PC-3 (cell line): ENCODE data around the gene PEX10. TPM values are rescaled to one million over a fixed set of nuclear protein-coding genes. Genes with fewer than 3 reads are reported as not detected.

Experiments
- ATAC-seq: fragments of 200-7000 bp; cut with Tn5 transposase; 2 replicates; pipeline ENCODE4 v1.9.1; 2020; ENCODE audit warnings: mild to moderate bottlenecking, moderate library complexity
- BruUV-seq: library from RNA; stranded (reverse); fragments of 400-500 nt; replicated peaks from 2 replicates; lab custom pipeline; 2021; lab: Mats Ljungman, UMichigan
- CTCF ChIA-PET: fragments of 300-600 bp; sonication (Branson Sonifier 250); formaldehyde crosslinking; loops from one replicate; lab custom pipeline; 2022; ENCODE audit warnings: antibody characterized with exemption; lab: Charles Lee
- POLR2A ChIA-PET: fragments of 300-600 bp; sonication (Branson Sonifier 250); formaldehyde crosslinking; loops from one replicate; lab custom pipeline; 2022; ENCODE audit warnings: antibody characterized with exemption; ENCODE audit not compliant: unreplicated experiment; lab: Charles Lee
- DNase-seq: peaks from one replicate; pipeline ENCODE4 v3.0.0-alpha.2; 2015
- H2AFZ ChIP-seq: fragments of 300-600 bp; sonication (generic); 2 replicates; pipeline ENCODE4 v1.6.0; 2016; ENCODE audit warnings: antibody characterized with exemption, low read length
- H3F3A ChIP-seq: fragments of 300-600 bp; sonication (generic); one replicate; pipeline ENCODE4 v1.6.0; 2017; ENCODE audit warnings: antibody characterized with exemption, low read length, control low read depth, mild to moderate bottlenecking; ENCODE audit not compliant: unreplicated experiment
- H3K27ac ChIP-seq: fragments of 300-600 bp; sonication (generic); 2 replicates; pipeline ENCODE4 v1.5.1; 2016; ENCODE audit warnings: mild to moderate bottlenecking, low read length
- H3K27me3 ChIP-seq: fragments of 300-600 bp; sonication (generic); 2 replicates; pipeline ENCODE4 v1.6.1; 2016; ENCODE audit warnings: low read length, mixed read lengths
- H3K36me3 ChIP-seq: fragments of 300-600 bp; sonication (generic); 2 replicates; pipeline ENCODE4 v1.6.1; 2016; ENCODE audit warnings: low read depth, mixed run types, low read length, mixed read lengths
- H3K4me1 ChIP-seq: fragments of 300-600 bp; sonication (generic); 2 replicates; pipeline ENCODE4 v1.5.1; 2016; ENCODE audit warnings: low read length; ENCODE audit not compliant: insufficient read depth
- H3K4me2 ChIP-seq: fragments of 300-600 bp; sonication (generic); 2 replicates; pipeline ENCODE4 v1.6.0; 2016; ENCODE audit warnings: low read length
- H3K4me3 ChIP-seq: fragments of 300-600 bp; sonication (generic); 2 replicates; pipeline ENCODE4 v1.5.1; 2016; ENCODE audit warnings: mild to moderate bottlenecking, low read length, mixed read lengths
- H3K79me2 ChIP-seq: fragments of 300-600 bp; sonication (generic); 2 replicates; pipeline ENCODE4 v1.6.1; 2017; ENCODE audit warnings: low read length, mixed read lengths
- H3K9ac ChIP-seq: fragments of 300-600 bp; sonication (generic); 2 replicates; pipeline ENCODE4 v1.6.0; 2016; ENCODE audit warnings: mild to moderate bottlenecking, low read length
- H3K9me2 ChIP-seq: fragments of 300-600 bp; sonication (generic); replicated peaks from 2 replicates; pipeline ENCODE4 v1.6.1; 2016; ENCODE audit warnings: mixed run types, low read length, mixed read lengths
- H3K9me3 ChIP-seq: fragments of 300-600 bp; sonication (generic); 2 replicates; pipeline ENCODE4 v1.6.1; 2016; ENCODE audit warnings: low read length, mixed read lengths
- H4K20me1 ChIP-seq: fragments of 300-600 bp; sonication (generic); 2 replicates; pipeline ENCODE4 v1.6.1; 2016; ENCODE audit warnings: low read length, mixed read lengths
- EZH2 ChIP-seq: fragments of 300-600 bp; sonication (generic); IDR thresholded peaks from one replicate; pipeline ENCODE4 v1.6.1; 2017; ENCODE audit warnings: antibody characterized with exemption, mild to moderate bottlenecking, low read length; ENCODE audit not compliant: unreplicated experiment
- EZH2phosphoT487 ChIP-seq: fragments of 300-600 bp; sonication (generic); IDR thresholded peaks from 2 replicates; pipeline ENCODE4 v1.6.1; 2018; ENCODE audit warnings: mild to moderate bottlenecking, antibody characterized with exemption, low read length, borderline replicate concordance
- intact Hi-C: fragments of 100-400 bp; cut with micrococcal nuclease; formaldehyde crosslinking; loops from 2 replicates; pipeline ENCODE4 v1.9.0; 2023
- total RNA-seq: library from RNA; depleted of rRNA; stranded (reverse); fragments of >200 nt; gene quantifications from 2 replicates; pipeline ENCODE4 v1.2.3, GENCODE V29; 2014
- TF ChIP-seq, protein P1 (sequence below): fragments of 300-600 bp; sonication (generic); conservative IDR thresholded peaks from 2 replicates; pipeline ENCODE4 v1.5.1; 2017; ENCODE audit warnings: antibody characterized with exemption, low read depth, mild to moderate bottlenecking, low read length

Gene PEX10
- total RNA-seq, 1 experiment from 2014 or later: 100 TPM

DNA sequence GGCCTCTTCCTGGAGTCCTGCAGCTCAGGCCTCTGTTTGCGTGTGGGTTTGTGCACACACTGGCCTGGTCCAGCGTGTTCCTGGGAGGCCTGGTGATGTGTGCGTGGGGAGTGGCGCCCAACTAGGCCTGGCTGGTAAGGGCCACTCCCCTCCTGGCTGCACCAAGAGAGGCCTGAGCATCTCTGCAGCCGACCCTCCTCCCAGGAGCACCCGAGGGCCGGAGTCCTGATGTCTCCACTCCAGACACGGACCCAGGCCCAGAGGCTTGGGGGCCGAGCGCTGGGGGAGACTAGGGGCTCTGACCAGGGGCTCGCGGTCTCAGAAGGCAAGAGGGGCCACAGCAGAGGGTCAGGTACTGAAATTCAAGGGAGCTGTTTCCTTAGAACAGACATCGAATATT lies 54.3 kb downstream of the PEX10 start:
- DNase-seq (no peak), ATAC-seq (no peak)
- H3K27ac ChIP-seq: no peak overlapping the region
- H3K27me3 ChIP-seq: no peaks in the 10 kb centered on the region
- no peak overlapping the region for H3K4me3 ChIP-seq
- H3K9ac ChIP-seq: no peak overlapping the region
- no TSS peak for BruUV-seq
- no peaks in the 10 kb centered on the region for H3K9me3 ChIP-seq
- H3K36me3 ChIP-seq: no peaks in the 10 kb centered on the region
- H3K4me1 ChIP-seq: peaks cover 7% of the 10 kb centered on the region; the same call in 1 of the 2 replicates
- H3K79me2 ChIP-seq: no peaks in the 10 kb centered on the region
- H2AFZ ChIP-seq: no peak overlapping the region
- CTCF ChIA-PET: no interaction called here
- H4K20me1 ChIP-seq: no peaks in the 10 kb centered on the region
- no peak overlapping the region for H3K4me2 ChIP-seq
- POLR2A ChIA-PET: interaction anchor here (0.6 kb wide), 1 partner anchor 10 kb away, joined by 4 read pairs; no protein-coding TSS in a partner anchor
- intact Hi-C loops: no loop called here
- no peaks in the 10 kb centered on the region for H3K9me2 ChIP-seq
- no peaks in the 10 kb centered on the region for H3F3A ChIP-seq
- TF ChIP-seq, protein P1, sequence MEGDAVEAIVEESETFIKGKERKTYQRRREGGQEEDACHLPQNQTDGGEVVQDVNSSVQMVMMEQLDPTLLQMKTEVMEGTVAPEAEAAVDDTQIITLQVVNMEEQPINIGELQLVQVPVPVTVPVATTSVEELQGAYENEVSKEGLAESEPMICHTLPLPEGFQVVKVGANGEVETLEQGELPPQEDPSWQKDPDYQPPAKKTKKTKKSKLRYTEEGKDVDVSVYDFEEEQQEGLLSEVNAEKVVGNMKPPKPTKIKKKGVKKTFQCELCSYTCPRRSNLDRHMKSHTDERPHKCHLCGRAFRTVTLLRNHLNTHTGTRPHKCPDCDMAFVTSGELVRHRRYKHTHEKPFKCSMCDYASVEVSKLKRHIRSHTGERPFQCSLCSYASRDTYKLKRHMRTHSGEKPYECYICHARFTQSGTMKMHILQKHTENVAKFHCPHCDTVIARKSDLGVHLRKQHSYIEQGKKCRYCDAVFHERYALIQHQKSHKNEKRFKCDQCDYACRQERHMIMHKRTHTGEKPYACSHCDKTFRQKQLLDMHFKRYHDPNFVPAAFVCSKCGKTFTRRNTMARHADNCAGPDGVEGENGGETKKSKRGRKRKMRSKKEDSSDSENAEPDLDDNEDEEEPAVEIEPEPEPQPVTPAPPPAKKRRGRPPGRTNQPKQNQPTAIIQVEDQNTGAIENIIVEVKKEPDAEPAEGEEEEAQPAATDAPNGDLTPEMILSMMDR: no peak
- TF ChIP-seq EZH2: no peak
- TF ChIP-seq EZH2phosphoT487: no peak

DNA sequence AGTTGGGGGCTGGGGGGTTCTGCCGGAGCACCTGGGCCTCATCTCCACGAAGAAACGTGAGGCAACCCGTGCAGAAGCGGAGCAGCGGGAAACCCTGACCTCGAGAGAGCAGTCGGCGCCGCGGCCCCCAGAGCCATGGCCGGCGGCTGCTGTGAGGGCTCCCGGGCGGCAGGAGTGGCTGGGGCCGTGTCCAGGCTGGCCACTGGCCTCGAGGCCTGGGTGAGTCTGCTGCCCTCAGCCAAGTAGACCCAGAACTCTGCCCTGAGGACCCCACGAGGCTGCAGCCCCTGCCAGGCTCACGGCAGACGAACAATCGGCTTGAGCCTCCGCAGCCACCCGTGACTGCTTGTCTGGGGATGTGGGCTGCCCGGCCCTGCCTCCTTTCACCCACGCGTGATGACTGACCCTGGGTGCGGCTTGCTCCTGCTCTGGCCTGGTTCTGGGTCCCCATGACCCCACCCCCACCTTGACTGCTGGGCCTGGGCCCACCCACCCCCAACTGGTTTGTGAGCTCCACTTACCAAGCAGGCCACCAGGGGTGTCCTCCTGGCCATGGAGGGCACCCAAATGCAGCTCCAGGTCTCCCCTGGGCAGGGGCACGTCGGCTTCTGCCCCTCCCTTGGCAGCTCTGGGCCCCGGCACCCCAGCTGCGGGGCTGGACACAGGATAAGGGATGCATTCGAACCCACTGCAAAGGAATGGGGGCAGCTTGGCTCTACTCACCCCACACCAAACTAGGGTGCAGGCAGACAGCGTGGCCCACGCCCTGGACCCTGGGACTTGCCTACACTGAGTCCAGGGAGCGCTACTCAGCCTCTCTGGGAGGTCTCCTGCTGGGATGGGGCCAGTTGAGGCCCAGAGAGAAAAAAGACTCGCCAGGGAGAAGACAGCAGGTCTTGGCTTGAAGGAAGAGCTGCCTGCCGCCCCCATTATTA lies 55.2 kb downstream of the PEX10 start:
- H3K9me3 ChIP-seq: no peaks in the 10 kb centered on the region
- H3F3A ChIP-seq: no peaks in the 10 kb centered on the region
- no peak for ATAC-seq
- no peak overlapping the region for H3K4me2 ChIP-seq
- no peak for TF ChIP-seq EZH2
- TF ChIP-seq EZH2phosphoT487: no peak
- TF ChIP-seq, protein P1: no peak
- H3K9ac ChIP-seq: no peak overlapping the region
- H3K79me2 ChIP-seq: no peaks in the 10 kb centered on the region
- no peak for DNase-seq
- H3K27me3 ChIP-seq: no peaks in the 10 kb centered on the region
- H3K27ac ChIP-seq: no peak overlapping the region
- H3K36me3 ChIP-seq: no peaks in the 10 kb centered on the region
- CTCF ChIA-PET: no interaction called here
- H3K9me2 ChIP-seq: no peaks in the 10 kb centered on the region
- H3K4me1 ChIP-seq: peaks cover 7% of the 10 kb centered on the region; the same call in 1 of the 2 replicates
- no peak overlapping the region for H2AFZ ChIP-seq
- no peak overlapping the region for H3K4me3 ChIP-seq
- no peaks in the 10 kb centered on the region for H4K20me1 ChIP-seq
- POLR2A ChIA-PET: no interaction called here
- no TSS peak for BruUV-seq
- intact Hi-C loops: no loop called here

DNA sequence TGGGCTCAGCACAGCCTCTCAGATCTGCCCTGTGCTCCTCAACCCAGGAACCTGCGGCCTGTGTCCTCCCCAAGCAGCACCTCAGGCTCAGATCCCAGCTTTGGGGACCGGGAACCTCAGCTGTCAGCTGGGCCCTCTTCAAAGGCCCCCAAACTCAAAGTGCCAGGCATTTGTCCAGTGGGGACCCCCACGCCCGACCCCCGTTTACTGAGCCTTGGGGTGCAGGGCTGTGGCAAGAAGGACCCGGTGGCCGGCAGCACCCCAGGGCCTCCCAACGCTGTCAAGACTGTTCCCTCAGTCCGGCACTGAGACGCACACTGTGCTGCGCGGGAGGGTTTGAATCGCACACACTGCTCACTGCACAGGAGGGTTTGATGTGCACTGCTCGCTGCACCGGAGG lies 56.0 kb downstream of the PEX10 start:
- H3K9me2 ChIP-seq: no peaks in the 10 kb centered on the region
- no peak overlapping the region for H3K4me2 ChIP-seq
- H4K20me1 ChIP-seq: no peaks in the 10 kb centered on the region
- TF ChIP-seq EZH2phosphoT487 (no peak), EZH2 (no peak)
- TF ChIP-seq, protein P1: no peak
- ATAC-seq (no peak), DNase-seq (no peak)
- H3F3A ChIP-seq: no peaks in the 10 kb centered on the region
- no peak overlapping the region for H3K27ac ChIP-seq
- H2AFZ ChIP-seq: no peak overlapping the region
- intact Hi-C loops: no loop called here
- H3K4me3 ChIP-seq: no peak overlapping the region
- H3K36me3 ChIP-seq: no peaks in the 10 kb centered on the region
- no peaks in the 10 kb centered on the region for H3K27me3 ChIP-seq
- H3K79me2 ChIP-seq: no peaks in the 10 kb centered on the region
- BruUV-seq: no TSS peak
- ChIA-PET POLR2A (no interaction called here), CTCF (no interaction called here)
- H3K9ac ChIP-seq: no peak overlapping the region
- H3K4me1 ChIP-seq: peaks cover 7% of the 10 kb centered on the region; the same call in 1 of the 2 replicates
- H3K9me3 ChIP-seq: no peaks in the 10 kb centered on the region
